Breast epithelium (tissue), 4 donors: ENCODE results near the gene COL15A1. TPM values are rescaled to one million over a fixed set of nuclear protein-coding genes. Genes with fewer than 3 reads are reported as not detected.
A peak's percentile ranks its signal among the peaks of the same experiment; 100 is the strongest.

Source experiments
- DNase-seq, 2 donors: peaks; one replicate each; pipeline ENCODE4 v3.0.0-alpha.2; 2019; ENCODE audit warnings: low spot score in 2 of 2
- H3K27ac ChIP-seq, 2 donors: fragments of 200-600 bp; sonication (generic) in 1 of 2; one replicate each; pipeline ENCODE4 v1.5.1; 2016 to 2019; ENCODE audit warnings: mild to moderate bottlenecking in 1 of 2
- H3K27me3 ChIP-seq, 2 donors: fragments of 200-600 bp; sonication (generic) in 1 of 2; one replicate each; pipeline versions ENCODE4 v1.5.1 to v1.6.0; 2017 to 2019; ENCODE audit warnings: control low read depth in 1 of 2, mild to moderate bottlenecking in 1 of 2
- H3K36me3 ChIP-seq: fragments of 200-600 bp; one replicate; pipeline ENCODE4 v1.5.1; 2019
- H3K4me1 ChIP-seq, 2 donors: fragments of 200-600 bp; sonication (generic); one replicate each; pipeline ENCODE4 v1.5.1; 2016 to 2019; ENCODE audit warnings: control low read depth in 1 of 2
- H3K4me3 ChIP-seq, 3 donors: fragments of 200-600 bp; sonication (generic); 1 replicate in 2 of 3; 2 replicates in 1 of 3; pipeline ENCODE4 v1.5.1; 2016 to 2019; ENCODE audit warnings: mild to moderate bottlenecking in 3 of 3, moderate library complexity in 2 of 3
- H3K9me3 ChIP-seq, 2 donors: fragments of 200-600 bp; sonication (generic) in 1 of 2; one replicate each; pipeline ENCODE4 v1.5.1; 2016 to 2019; ENCODE audit warnings: control low read depth in 1 of 2
- POLR2A ChIP-seq: fragments of 450-650 bp; IDR thresholded peaks from one replicate; pipeline ENCODE4 v1.6.1; 2016; ENCODE audit warnings: antibody characterized with exemption, mild to moderate bottlenecking, moderate library complexity
- POLR2AphosphoS5 ChIP-seq, 3 donors: sonication (generic); formaldehyde crosslinking; IDR thresholded peaks; one replicate each; pipeline ENCODE4 v1.6.1; 2017; ENCODE audit warnings: antibody characterized with exemption in 3 of 3
- intact Hi-C: fragments of 100-400 bp; cut with DNase I; formaldehyde crosslinking; loops from one replicate; pipeline ENCODE4 v1.15.1; 2023; ENCODE audit warnings: low total_unique reads
- total RNA-seq, 3 donors: library from RNA; depleted of rRNA; stranded (reverse); fragments of >200 nt; gene quantifications; one replicate each; pipeline ENCODE4 v1.1.0, GENCODE V29; 2016
- TF ChIP-seq, protein P1 (sequence below), 3 donors: fragments of 450-650 bp; IDR thresholded peaks; one replicate each; pipeline ENCODE4 v1.5.1; 2016 to 2017; ENCODE audit warnings: antibody characterized with exemption in 3 of 3, mild to moderate bottlenecking in 3 of 3, moderate library complexity in 3 of 3

COL15A1 gene
- total RNA-seq, 3 donors from 2014 or later: 13.9 to 47.8 (median 32.4) TPM

DNA sequence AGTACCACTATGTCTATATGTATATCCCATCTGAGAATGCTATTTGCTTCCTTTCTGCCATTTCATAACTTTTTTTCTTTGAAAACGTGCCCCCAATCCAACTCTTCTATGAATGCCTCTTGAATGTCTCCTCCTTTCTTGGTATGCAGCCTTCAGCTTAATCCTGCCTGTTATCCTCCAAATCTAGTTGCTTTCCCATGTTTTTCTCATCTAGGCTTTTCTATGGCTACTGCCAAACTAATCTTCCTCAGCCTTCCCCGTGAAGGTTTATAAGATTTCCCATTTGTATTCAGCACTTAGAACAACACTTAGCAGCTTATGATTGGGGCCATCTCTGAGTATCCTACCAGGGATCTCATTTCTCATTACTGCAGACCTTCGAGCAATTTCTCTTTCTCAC lies 163.7 kb downstream of the COL15A1 start:
- intact Hi-C loops: no loop called here
- no peak for DNase-seq

DNA sequence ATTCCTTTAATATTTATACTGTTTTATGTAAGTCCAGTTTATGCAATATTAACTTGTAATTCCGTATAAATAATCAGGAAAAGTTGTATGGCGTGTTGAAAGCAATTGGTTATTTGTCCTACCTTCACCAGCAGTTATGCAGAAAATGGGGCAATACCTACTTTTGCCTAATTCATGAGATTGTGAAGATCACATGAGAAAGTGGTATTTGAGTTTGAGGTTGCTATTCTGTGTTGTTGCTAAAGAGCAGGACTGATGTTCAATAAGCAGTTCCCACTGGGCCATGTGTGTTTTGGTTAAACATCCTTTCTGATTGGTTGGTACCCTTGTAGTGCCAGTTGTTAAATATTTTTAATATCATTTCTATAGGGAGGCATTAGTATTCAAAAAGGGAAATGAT lies 164.4 kb downstream of the COL15A1 start:
- intact Hi-C loops: no loop called here

More for the DNA sequence above, 163.7 kb downstream of the COL15A1 start:
- Histone ChIP-seq H3K36me3 (no peaks in the 10 kb centered on the region), H3K27me3 (no peaks in the 10 kb centered on the region), H3K9me3 (no peaks in the 10 kb centered on the region), H3K27ac (no peak overlapping the region), H3K4me1 (peaks cover 0 to 11% of the 10 kb centered on the region in 2 donors), H3K4me3 (no peak overlapping the region)
- TF ChIP-seq, protein P1, sequence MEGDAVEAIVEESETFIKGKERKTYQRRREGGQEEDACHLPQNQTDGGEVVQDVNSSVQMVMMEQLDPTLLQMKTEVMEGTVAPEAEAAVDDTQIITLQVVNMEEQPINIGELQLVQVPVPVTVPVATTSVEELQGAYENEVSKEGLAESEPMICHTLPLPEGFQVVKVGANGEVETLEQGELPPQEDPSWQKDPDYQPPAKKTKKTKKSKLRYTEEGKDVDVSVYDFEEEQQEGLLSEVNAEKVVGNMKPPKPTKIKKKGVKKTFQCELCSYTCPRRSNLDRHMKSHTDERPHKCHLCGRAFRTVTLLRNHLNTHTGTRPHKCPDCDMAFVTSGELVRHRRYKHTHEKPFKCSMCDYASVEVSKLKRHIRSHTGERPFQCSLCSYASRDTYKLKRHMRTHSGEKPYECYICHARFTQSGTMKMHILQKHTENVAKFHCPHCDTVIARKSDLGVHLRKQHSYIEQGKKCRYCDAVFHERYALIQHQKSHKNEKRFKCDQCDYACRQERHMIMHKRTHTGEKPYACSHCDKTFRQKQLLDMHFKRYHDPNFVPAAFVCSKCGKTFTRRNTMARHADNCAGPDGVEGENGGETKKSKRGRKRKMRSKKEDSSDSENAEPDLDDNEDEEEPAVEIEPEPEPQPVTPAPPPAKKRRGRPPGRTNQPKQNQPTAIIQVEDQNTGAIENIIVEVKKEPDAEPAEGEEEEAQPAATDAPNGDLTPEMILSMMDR (IDR thresholded peaks at IDR 0.05): no peak
- no peak for TF ChIP-seq POLR2AphosphoS5 (IDR thresholded peaks at IDR 0.05)
- no peak for TF ChIP-seq POLR2A

DNA sequence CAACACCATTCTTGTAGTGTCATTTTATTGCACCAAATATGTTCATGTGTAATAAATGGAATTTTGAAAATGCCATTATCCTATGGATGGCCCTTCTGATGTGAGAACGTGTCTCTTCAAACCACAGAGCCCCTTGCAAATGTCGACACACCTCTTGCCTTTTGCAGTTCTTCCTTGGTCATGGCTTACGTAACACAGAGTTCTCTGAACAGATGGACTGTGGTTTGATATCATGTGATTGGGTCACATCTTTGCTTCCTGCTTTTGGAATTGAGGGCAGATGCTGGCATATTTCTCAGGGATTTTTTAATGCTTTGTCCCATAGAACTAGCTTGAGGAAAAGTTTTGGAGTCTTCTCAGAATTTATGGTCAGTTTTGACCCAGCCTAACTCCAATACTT lies 165.8 kb downstream of the COL15A1 start:
- no peak for DNase-seq
- peaks cover 0 to 25% of the 10 kb centered on the region in 2 donors for H3K4me1 ChIP-seq
- H3K27me3 ChIP-seq: no peaks in the 10 kb centered on the region
- no peak overlapping the region for H3K27ac ChIP-seq
- intact Hi-C loops: no loop called here
- H3K36me3 ChIP-seq: no peaks in the 10 kb centered on the region
- no peaks in the 10 kb centered on the region for H3K9me3 ChIP-seq
- TF ChIP-seq POLR2AphosphoS5 (IDR thresholded peaks at IDR 0.05) (peak in 1 of 3 donors; percentile 44), POLR2A (no peak)
- TF ChIP-seq, protein P1 (IDR thresholded peaks at IDR 0.05): no peak
- H3K4me3 ChIP-seq: no peak overlapping the region

More for the DNA sequence above, 164.4 kb downstream of the COL15A1 start:
- Histone ChIP-seq H3K27me3 (no peaks in the 10 kb centered on the region), H3K4me3 (no peak overlapping the region), H3K27ac (no peak overlapping the region), H3K36me3 (no peaks in the 10 kb centered on the region), H3K4me1 (peaks cover 0 to 17% of the 10 kb centered on the region in 2 donors), H3K9me3 (no peaks in the 10 kb centered on the region)
- no peak for DNase-seq
- TF ChIP-seq, protein P1 (IDR thresholded peaks at IDR 0.05): no peak
- TF ChIP-seq POLR2AphosphoS5 (IDR thresholded peaks at IDR 0.05) (no peak), POLR2A (no peak)

DNA sequence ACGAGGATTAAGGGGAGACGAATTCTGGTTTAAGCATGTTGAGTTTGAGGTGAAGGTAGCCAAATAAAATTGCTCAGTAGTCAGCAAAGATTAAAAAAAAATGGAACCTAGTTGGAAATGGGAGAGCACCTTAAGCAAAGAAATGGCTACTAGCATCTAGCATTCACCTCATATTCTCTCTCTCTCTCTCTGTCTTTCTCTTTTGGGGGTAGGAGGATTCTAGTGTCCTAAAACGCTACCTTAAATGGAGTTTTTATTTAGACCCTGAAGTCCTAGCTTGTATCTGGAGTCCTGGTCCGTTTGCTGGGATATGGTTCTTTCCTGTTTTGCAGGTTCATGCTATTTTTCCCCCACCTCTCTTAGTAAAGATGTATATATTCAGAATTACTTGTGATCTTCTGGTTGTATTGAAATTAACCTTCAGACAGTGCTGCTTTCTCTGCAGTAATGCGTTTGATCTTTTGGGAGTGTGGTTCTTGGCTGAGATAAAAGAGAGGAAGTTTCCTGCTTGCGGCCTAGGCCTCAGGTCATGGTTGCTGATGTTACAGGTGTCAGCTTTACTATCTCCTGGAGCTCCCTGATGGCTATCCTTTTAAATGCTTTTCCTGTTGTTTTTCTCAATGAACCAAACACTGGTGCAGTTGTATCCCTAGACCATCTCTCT lies 169.2 kb downstream of the COL15A1 start:
- DNase-seq: no peak
- intact Hi-C loops: no loop called here
- Histone ChIP-seq H3K4me1 (peaks cover 0 to 19% of the 10 kb centered on the region in 2 donors), H3K27me3 (no peaks in the 10 kb centered on the region), H3K9me3 (no peaks in the 10 kb centered on the region), H3K36me3 (no peaks in the 10 kb centered on the region), H3K4me3 (no peak overlapping the region), H3K27ac (no peak overlapping the region)
- TF ChIP-seq POLR2A: no peak

DNA sequence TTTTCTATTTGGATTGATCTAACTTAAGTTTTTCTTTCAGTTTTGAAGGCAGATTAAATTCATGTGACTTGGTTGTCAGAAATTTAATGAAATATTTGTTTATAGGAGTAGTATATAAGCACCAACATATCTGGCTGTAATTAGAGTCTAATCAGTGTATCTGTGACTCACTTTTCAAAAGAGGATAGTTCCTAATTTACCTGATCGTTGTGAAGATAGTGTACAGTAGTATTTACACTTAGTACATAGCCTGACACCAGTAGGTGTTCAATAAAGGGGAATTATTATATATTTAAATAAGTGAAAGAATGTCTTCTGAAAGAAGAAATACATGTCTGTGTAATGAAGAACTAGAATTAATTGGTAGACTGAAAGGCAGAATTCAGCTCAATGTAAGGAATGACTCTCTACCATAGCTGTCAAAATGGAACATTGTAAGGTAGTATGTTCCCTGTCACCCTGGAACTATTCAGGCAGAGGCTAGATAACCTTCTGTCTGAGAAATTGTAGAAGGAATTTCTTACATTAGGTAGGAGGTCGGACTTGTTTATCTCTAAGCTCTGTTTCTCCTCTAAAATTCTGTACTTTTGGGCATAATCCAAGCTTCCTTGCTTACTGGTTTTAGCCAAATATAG lies 169.8 kb downstream of the COL15A1 start:
- no peaks in the 10 kb centered on the region for H3K9me3 ChIP-seq
- TF ChIP-seq, protein P1 (IDR thresholded peaks at IDR 0.05): no peak
- TF ChIP-seq POLR2AphosphoS5 (IDR thresholded peaks at IDR 0.05) (no peak), POLR2A (no peak)
- no peak for DNase-seq
- no peaks in the 10 kb centered on the region for H3K27me3 ChIP-seq
- H3K36me3 ChIP-seq: no peaks in the 10 kb centered on the region
- intact Hi-C loops: no loop called here
- H3K4me1 ChIP-seq: peaks cover 0 to 19% of the 10 kb centered on the region in 2 donors
- H3K4me3 ChIP-seq: no peak overlapping the region
- peak overlapping the region in 1 of 2 donors; percentile 6 for H3K27ac ChIP-seq
